ENCODE results near the gene BMERB1. TPM values are rescaled to one million over a fixed set of nuclear protein-coding genes. Genes with fewer than 3 reads are reported as not detected.
"Not testable (repeated sequence)": the region's sequence is repeated elsewhere in the genome, so short reads cannot be mapped to it uniquely, and the experiment has no call there.

The BMERB1 gene
- total RNA-seq, 1 donor from 2014 or later: 20.1 TPM

- not testable (repeated sequence) for H3K9me3 ChIP-seq (ENCODE audit: insufficient read depth, low read depth, low read length); H3K79me2 ChIP-seq (ENCODE audit: insufficient read depth, low read length); H3K27ac Mint-ChIP-seq (ENCODE audit: unreplicated experiment); H4K20me1 ChIP-seq (ENCODE audit: insufficient read depth, low read length); H3K9ac ChIP-seq (ENCODE audit: low read length); H2AFZ ChIP-seq (ENCODE audit: low read depth, low read length); H3K4me2 ChIP-seq (ENCODE audit: low read length); H3K36me3 ChIP-seq (ENCODE audit: insufficient read depth, low read length); DNase-seq (ENCODE audit: low read depth); H3K4me1 ChIP-seq (ENCODE audit: insufficient read depth, low read length); H3K36me3 Mint-ChIP-seq (ENCODE audit: low read depth, unreplicated experiment); H3K4me3 ChIP-seq (ENCODE audit: insufficient read depth, low read depth, low read length); FAIRE-seq; H3K9me3 Mint-ChIP-seq (ENCODE audit: unreplicated experiment); H3K4me1 Mint-ChIP-seq (ENCODE audit: low read depth, unreplicated experiment); H3K27me3 ChIP-seq (ENCODE audit: insufficient read depth, low read length); H3K27ac ChIP-seq (ENCODE audit: low read depth, low read length)
- Mint-ChIP-seq H3K4me3 (ENCODE audit: unreplicated experiment) (peak overlapping the region; percentile 67), H3K27me3 (ENCODE audit: low read depth, unreplicated experiment) (peaks cover 25% of the 10 kb centered on the region)
Measured at GRCh38 chr16:15396509-15396829, 37.9 kb upstream of the BMERB1 start.

- H3K27me3 Mint-ChIP-seq (ENCODE audit: low read depth, unreplicated experiment): peaks cover 25% of the 10 kb centered on the region
- no peak for DNase-seq (ENCODE audit: low read depth)
- H3K4me2 ChIP-seq (ENCODE audit: low read length): no peak overlapping the region
- H3K36me3 ChIP-seq (ENCODE audit: insufficient read depth, low read length): no peaks in the 10 kb centered on the region
- H3K4me3 ChIP-seq (ENCODE audit: insufficient read depth, low read depth, low read length): no peak overlapping the region
- no peak overlapping the region for H3K9ac ChIP-seq (ENCODE audit: low read length)
- no peak overlapping the region for H2AFZ ChIP-seq (ENCODE audit: low read depth, low read length)
- peaks cover 2% of the 10 kb centered on the region for H3K36me3 Mint-ChIP-seq (ENCODE audit: low read depth, unreplicated experiment)
- peak overlapping the region; percentile 54 for H3K4me3 Mint-ChIP-seq (ENCODE audit: unreplicated experiment)
- no peaks in the 10 kb centered on the region for H3K9me3 ChIP-seq (ENCODE audit: insufficient read depth, low read depth, low read length)
- no peaks in the 10 kb centered on the region for H4K20me1 ChIP-seq (ENCODE audit: insufficient read depth, low read length)
- no peaks in the 10 kb centered on the region for H3K79me2 ChIP-seq (ENCODE audit: insufficient read depth, low read length)
- H3K9me3 Mint-ChIP-seq (ENCODE audit: unreplicated experiment): no peaks in the 10 kb centered on the region
- no peaks in the 10 kb centered on the region for H3K4me1 Mint-ChIP-seq (ENCODE audit: low read depth, unreplicated experiment)
- no peaks in the 10 kb centered on the region for H3K4me1 ChIP-seq (ENCODE audit: insufficient read depth, low read length)
- H3K27me3 ChIP-seq (ENCODE audit: insufficient read depth, low read length): peaks cover 4% of the 10 kb centered on the region
- H3K27ac Mint-ChIP-seq (ENCODE audit: unreplicated experiment): no peak overlapping the region
- TF ChIP-seq EZH2 (IDR thresholded peaks at IDR 0.05; ENCODE audit: insufficient read depth, low read length): no peak
- TF ChIP-seq, protein P1, sequence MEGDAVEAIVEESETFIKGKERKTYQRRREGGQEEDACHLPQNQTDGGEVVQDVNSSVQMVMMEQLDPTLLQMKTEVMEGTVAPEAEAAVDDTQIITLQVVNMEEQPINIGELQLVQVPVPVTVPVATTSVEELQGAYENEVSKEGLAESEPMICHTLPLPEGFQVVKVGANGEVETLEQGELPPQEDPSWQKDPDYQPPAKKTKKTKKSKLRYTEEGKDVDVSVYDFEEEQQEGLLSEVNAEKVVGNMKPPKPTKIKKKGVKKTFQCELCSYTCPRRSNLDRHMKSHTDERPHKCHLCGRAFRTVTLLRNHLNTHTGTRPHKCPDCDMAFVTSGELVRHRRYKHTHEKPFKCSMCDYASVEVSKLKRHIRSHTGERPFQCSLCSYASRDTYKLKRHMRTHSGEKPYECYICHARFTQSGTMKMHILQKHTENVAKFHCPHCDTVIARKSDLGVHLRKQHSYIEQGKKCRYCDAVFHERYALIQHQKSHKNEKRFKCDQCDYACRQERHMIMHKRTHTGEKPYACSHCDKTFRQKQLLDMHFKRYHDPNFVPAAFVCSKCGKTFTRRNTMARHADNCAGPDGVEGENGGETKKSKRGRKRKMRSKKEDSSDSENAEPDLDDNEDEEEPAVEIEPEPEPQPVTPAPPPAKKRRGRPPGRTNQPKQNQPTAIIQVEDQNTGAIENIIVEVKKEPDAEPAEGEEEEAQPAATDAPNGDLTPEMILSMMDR (IDR thresholded peaks at IDR 0.05; ENCODE audit: insufficient read depth, low read depth, low read length): no peak
- no peak overlapping the region for H3K27ac ChIP-seq (ENCODE audit: low read depth, low read length)
- FAIRE-seq: no peak
Measured at GRCh38 chr16:15396948-15397594, 37.3 kb upstream of the BMERB1 start.

DNA sequence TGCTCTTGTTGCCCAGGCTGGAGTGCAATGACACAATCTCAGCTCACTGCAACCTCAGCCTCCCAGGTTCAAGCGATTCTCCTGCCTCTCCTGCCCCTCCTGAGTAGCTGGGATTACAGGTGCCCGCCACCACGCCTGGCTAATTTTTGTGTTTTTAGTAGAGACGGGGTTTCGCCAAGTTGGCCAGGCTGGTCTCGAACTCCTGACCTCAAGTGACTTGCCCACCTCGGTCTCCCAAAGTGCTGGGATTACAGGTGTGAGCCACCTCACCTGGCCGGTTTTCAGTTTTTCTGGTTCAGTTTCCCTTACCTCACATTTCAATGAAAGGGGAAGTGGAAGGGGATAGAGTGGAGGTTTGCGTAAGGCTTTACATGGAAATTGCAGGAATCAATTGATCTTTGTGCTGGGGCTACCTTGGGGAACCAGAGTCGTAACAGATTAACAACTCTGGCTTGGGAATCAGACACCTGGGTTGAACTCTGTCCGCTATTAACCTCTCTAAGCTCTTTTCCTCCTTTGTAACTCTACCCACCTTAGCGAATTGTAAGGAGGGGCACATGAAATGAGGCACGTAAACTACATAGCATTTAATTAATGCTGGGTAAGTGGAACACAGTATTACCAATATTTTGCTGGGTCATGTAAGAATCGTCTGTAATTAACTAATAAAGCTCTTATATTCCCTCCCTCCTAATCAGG is 35.6 kb upstream of the BMERB1 start:
- H3K27ac Mint-ChIP-seq (ENCODE audit: unreplicated experiment): no peak overlapping the region

More for the DNA sequence above, 35.6 kb upstream of the BMERB1 start:
- Histone ChIP-seq H3K4me3 (ENCODE audit: insufficient read depth, low read depth, low read length) (no peak overlapping the region), H3K36me3 (ENCODE audit: insufficient read depth, low read length) (no peaks in the 10 kb centered on the region), H3K9ac (ENCODE audit: low read length) (no peak overlapping the region), H3K79me2 (ENCODE audit: insufficient read depth, low read length) (no peaks in the 10 kb centered on the region), H3K27ac (ENCODE audit: low read depth, low read length) (no peak overlapping the region), H3K9me3 (ENCODE audit: insufficient read depth, low read depth, low read length) (no peaks in the 10 kb centered on the region), H4K20me1 (ENCODE audit: insufficient read depth, low read length) (no peaks in the 10 kb centered on the region), H3K4me2 (ENCODE audit: low read length) (no peak overlapping the region), H3K4me1 (ENCODE audit: insufficient read depth, low read length) (no peaks in the 10 kb centered on the region), H2AFZ (ENCODE audit: low read depth, low read length) (no peak overlapping the region), H3K27me3 (ENCODE audit: insufficient read depth, low read length) (peaks cover 4% of the 10 kb centered on the region)
- TF ChIP-seq, protein P1 (IDR thresholded peaks at IDR 0.05; ENCODE audit: insufficient read depth, low read depth, low read length): no peak
- no peak for TF ChIP-seq EZH2 (IDR thresholded peaks at IDR 0.05; ENCODE audit: insufficient read depth, low read length)
- H3K4me3 Mint-ChIP-seq (ENCODE audit: unreplicated experiment): no peak overlapping the region
- H3K27me3 Mint-ChIP-seq (ENCODE audit: low read depth, unreplicated experiment): peaks cover 25% of the 10 kb centered on the region
- H3K9me3 Mint-ChIP-seq (ENCODE audit: unreplicated experiment): no peaks in the 10 kb centered on the region
- DNase-seq (ENCODE audit: low read depth): no peak
- no peaks in the 10 kb centered on the region for H3K4me1 Mint-ChIP-seq (ENCODE audit: low read depth, unreplicated experiment)
- H3K36me3 Mint-ChIP-seq (ENCODE audit: low read depth, unreplicated experiment): peaks cover 2% of the 10 kb centered on the region
- FAIRE-seq: no peak

Measured in astrocyte (in vitro differentiated cells and primary cell).